ENCODE measurements around the gene COPS9.

Gene COPS9

DNA sequence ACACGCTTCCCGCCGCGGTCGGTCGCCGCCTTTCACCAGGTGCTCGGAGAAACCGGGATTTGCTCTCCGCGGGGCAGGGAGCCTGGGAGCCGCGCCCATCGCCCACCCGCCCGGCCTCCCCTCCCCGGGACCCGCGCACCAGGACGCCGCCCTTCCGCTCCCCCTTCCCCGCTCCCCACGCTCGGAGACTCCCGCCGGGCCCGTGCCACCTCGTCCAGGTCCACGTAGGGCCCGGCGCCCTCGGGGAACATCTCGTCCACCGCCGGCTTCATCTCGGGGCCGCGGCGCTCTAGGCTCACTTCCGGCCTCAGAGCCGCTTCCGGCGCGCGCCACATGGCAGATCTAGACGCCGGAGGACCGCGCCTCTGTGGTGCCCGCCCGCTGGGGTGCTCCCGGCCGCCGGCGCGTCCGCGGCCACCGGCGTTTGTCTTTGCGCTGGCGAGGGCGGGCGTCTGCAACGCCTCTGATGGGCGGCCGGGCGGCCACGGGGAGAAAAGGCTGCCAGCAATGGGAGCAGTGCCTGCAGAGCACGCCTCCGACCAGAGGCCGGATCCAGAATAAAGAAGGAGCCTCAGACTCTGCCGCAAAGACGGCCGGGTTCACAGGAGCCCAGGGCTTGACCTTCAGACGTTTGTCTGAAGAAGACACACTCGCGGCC lies at the start of gene COPS9:
Gene COPS9 (minus strand): TSS at position 293 of the 658 bp plus-strand sequence. CDS start 21 bp downstream, at position 272.
- DNase-seq (ENCODE audit: low read depth): peak; percentile 64

DNA sequence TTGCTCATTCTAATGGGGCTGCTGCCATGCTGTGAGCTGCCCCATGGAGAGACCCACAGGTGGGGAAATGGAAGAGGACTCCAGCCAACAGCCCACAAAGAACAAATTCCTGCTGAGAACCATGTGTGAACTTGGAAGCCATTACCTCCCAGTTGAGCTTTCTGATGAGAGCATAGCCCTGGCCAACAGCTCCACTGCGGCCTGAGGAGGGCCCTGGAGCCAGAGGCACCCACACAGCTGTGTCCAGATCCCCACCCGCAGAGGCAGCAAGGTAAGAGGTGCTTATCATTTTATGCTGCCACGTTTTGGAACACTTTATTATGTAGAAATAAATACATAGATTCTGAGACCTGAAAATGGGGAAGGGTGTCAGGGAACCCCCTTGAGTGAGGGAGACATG lies 48.6 kb upstream of the COPS9 start:
- no peak for DNase-seq (ENCODE audit: low read depth)

DNA sequence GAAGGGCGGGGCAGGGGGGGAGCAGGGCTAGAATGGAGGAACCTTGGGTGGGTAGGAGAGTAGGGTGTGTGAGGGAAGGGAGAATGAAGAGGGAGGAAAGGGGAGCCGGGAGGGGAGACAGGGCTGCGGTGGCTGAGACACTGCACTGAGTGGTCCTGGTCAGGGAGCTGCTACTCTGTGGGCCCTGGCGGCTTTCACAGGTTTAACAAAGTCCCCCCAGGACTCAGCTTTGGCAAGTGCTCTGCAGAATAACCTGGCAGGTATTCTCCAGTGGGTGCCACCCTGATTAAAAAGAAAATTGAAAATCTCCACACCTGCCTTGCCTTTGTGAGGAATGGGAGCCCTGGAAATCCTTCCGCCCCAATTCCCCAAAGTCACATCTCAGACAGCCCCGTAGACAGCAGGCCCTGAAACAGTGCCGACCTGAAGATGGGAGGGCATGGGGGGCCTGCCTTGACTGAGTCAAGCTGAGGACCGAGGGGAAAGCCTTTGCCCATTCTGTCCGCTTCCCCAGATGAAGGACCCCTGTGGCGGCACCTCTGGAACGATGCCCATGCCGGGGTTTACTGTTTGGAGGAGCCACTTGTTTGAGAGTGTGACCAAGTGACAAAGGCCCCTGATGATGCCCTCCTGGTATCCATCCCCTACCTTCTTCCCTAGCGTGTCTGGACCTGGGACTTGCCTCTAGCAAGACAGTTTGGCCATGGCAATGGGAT lies 47.9 kb upstream of the COPS9 start:
- no peak for DNase-seq (ENCODE audit: low read depth)

DNA sequence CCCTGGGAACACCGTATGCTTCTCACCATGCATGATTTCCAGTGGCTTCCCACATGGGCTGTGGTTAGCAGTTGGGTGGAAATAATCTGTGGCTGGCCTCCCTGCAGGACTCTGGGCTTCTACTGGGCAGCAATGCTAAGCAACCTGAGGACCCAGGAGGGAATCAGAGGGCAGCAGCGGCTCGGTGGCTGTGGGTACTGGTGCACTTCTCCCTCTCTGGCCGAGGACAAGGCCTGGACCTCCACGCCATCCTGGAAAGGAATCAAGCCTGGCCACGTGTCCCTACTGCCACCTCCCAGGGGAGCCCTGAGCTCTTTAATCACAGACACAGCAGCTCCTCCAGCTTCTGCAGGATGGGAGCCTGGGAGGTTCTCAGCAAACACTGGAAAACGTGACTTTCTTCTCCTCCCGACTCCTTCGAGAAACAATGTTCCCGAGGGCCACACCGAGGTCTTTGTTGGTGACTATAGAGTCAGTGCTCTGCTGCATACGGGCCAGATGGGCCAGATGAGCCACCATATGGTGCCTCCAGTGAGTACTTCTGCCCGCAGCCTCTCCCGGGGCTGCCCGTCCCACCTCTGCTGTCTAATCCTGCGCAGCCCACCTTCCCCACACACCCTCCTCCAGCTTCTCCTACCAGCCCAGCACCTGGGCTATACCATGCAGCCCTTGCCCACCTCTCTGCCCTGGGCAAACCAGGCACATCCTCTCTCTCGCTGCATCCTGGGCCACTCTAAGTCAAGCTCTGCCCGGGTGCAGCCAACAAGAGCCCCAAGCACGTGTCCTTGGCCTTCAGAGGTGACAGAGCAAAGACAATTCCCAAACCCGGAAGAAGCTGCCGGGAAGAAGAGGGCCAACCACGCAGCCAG lies 47.1 kb upstream of the COPS9 start:
- no peak for DNase-seq (ENCODE audit: low read depth)

DNA sequence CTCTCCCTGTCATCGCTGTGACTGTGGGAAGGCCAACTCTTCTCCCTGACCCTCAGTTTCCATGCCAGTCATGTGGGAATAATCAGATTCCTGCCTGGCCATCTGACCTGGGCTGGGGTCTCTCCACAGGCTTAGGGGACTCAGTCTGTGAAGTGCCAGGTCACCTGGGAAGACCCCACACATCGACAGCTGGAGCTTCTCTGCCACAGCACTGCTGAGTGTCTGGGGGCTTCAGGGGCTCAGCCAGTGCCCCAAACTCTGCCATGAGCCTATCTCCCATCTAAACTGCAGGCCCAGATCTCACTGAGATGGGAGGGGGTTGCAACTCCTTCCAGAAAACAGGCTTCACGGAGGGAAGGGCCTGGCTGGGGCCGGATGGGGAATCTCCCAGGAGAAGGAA lies 46.4 kb upstream of the COPS9 start:
- DNase-seq (ENCODE audit: low read depth): no peak

DNA sequence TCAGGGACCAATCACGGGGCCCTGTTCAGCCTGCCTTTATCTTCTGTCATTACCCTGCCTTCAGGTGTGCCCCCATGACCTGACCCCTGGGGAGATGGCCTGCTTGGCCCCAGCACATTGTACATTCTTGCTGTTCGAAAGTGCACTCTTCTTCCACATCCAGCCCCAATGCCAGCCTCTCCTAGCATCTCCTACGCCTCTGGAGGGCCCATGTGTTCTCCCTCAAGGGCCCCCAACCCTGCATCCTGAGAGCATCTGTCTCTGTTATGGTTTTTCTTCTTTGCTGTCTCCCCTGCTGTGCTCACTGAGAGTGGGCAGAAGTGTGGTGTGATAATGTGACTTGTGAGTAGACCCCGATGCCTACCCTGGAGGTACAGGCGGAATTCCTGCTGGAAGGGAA lies 45.9 kb upstream of the COPS9 start:
- no peak for DNase-seq (ENCODE audit: low read depth)

DNA sequence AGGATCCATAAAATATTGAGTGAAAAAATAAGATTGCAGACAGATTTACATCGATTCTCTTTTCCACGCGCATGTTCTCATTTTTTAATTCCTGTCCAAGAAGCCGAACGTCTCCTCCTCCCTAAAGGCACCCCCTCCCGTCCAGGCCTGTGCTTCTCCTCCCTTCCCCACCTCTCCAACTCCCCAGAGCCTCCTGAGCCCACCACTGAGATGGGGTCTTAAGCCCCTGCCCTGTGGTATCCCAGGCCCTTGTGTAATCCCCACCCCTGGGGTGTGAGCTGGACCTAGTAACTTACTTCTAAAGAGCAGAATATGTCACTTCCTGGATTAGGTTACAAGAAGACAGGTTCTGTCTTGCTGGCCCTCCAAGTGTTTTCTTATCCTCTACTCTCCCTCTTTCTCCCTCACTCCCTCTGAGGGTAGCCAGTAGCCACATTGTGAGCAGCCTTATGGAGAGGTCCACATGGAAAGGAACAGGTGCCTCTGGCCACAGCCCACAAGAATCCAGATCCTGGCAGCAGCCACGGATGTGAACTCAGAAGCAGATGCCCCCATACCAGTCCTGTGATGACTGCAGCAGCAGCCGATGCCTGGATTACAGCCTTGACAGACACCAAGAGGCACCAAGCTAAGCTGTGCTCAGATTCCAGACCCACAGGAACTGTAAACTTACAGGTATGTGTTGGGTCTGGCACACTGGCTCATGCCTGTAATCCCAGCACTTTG lies 44.0 kb upstream of the COPS9 start:
- DNase-seq (ENCODE audit: low read depth): no peak

DNA sequence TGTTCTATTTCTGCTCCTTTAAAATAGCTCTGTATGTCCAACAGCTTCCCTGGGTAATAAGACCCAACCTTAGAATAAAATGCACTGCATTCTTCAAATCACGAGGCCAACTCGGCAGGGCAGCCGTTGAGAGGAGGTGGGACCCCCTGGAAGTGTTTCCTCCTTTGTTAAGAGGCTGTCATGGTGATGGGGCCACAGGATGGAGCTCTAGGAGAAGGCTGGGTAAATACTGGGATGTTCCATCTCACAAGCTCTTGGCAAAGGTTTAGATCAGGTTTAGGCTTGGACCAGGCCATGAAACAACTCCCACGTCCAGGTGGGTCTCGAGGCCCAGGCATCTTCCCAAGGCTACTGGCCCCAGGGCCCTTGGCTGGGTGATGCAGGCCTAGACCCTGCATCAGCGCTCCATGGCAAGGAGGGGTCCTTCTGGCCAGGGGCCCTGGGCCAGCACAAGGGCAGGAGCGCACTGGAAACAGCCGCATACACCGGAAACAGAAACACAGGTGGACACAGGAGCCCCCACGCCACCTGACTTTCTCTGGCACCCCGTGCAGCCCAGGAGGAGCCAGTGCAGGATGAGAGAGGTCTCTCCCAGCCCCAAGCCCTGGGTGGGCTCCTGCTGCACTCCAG lies 43.2 kb upstream of the COPS9 start:
- no peak for DNase-seq (ENCODE audit: low read depth)

DNA sequence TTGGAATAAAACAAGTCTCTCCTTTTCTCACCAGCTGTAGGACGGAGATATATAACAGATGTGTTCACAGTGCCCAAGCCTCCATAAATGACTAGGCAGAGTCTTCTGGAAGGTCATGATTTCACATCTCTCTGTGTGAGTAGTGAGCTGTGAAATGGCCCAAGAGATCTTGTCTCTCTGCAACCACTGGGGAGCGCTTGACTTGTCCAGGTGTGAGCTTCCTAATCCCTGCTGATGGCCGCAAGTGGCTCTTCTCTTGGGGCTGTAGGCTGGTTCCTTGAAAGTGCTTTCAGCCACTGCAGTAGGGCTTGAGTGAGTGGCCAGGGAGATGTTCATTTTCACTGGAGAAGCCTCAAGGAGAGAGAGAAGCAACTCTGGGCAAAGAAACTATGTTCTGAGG lies 42.5 kb upstream of the COPS9 start:
- no peak for DNase-seq (ENCODE audit: low read depth)

DNA sequence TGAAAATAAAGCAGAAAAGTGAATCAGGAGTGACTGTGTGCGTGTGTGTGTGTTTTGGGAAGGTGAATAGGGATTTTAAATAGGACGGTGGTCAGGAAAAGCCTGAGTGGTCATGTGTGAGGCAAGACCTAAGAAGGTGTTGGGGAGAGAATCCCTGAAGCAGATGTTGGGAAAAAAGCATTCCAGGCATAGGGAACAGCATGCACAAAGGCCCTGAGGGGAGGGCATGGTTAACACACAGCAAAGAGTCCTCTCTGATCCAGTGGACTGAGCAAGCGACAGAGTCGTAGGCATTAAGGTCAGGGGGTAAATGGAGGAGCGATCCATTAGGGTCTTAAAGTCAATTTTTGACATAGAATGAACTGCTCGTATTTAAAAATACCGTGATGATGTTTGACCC lies 38.4 kb upstream of the COPS9 start:
- DNase-seq (ENCODE audit: low read depth): no peak

DNA sequence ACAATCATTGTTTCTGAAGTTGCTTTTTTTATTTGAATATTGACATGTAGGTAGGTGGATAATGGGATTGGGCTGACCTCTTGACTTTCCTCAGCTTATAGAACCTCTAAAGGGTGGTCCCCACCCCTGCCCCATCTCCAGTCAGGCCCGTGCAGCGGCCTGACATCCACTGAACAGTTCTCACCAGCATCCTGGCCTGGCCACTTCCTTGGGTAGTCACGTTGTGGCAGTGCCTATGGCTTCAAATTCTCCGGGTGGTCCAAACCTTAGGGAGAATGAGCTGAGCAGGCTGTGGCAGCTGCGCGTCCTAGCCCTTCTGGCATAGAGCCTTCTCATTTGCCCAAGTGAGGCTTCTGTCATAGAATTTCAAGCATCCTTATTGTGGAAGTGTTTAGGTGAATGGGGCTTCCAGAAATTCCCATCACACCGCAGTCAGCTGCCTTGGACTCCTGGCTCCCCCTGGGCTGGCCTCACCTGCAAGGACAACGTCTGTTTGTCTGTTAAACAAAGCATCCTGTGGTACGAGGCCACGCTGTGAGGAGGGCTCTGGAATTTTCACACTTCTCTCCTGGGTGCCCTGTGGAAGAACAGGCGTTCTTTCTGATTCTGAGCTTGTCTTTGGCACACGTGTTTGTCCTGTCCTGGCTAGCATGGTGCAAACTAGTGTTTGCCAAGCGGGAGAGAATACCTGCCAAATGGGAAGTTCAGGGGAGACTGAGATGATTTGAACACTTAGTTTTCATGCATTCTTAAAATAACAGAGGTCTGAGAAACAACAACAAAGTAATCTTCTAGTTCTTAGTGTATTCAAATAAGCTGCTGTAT lies 36.2 kb upstream of the COPS9 start:
- DNase-seq (ENCODE audit: low read depth): no peak

DNA sequence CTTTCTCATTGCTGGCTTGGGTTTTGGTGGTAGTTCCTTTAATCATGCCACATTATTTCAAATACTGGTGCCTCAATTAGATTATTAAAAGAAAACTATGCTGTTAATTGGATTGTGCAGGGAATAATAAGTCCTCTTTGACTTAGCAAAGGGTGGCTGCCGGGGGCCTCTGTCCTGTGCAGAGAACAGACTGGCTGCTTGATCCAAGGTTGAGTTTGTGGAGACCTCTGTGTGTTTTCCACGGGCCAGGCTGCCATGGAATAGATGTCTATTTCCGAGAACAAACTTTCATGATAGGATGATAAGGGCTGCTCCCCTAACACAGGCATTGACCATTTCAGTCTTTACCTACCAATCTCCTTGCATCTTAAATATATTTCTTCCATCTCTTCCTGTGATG lies 34.8 kb upstream of the COPS9 start:
- DNase-seq (ENCODE audit: low read depth): no peak

DNA sequence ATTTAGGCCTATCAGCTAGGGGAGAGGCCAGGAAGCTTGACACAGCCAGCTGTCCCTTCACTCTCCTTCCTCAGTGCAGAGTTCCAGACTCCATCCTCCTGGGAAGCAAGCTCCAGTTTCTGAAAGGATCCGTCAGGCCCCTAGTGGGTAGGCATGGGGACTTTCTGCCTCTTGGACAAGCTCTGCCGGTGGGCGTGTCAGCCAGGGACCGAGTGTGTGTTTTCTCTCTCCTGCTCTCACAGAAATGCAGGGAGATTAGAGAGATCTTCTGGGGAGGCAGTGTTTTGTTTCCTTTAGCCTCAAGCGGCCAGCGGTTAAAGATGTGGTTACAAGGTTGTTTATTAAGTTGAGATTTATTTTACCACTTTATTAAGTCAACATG lies 34.2 kb upstream of the COPS9 start:
- no peak for DNase-seq (ENCODE audit: low read depth)

DNA sequence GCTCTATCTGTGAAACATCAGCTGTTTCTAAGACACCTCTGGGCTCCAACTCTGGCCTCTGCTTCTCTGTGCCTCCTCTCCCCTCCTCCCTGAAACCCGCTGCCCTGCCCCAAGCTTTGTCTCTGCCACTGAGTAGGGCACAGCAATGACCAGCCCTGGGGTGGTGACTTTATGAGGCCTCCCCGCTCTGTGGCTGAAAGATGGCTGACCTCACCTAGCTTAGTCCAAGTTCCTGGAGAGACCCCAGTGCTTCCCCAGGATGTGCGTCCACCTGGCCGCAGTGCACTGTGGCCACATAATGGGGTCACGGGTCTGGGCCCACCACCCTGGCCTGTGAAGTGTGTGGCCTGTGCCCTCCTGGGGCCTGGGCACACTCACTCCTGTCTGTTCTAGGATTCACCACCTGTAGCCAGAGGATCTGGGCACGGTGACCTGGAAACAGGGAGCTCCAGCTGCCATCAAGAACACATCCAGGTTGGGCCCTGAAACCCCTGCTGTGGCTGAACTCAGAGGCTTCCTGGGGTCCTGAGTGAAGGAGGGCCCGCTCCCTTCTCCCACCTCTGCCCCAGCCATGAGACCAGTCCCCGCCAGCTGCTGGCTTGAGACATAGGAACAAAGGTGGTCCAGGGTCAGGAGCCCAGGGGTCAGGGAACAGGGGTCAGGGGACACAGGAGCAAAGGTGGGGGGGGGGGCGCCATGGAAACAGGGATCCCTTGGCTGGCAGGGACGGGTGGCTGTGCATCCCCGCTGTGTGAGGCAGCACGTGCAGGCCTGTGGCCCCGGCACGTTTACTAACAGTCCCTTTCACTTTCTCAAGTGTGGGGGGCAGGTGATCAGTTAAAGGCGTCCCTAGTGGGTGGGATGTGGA lies 33.6 kb upstream of the COPS9 start:
- no peak for DNase-seq (ENCODE audit: low read depth)

DNA sequence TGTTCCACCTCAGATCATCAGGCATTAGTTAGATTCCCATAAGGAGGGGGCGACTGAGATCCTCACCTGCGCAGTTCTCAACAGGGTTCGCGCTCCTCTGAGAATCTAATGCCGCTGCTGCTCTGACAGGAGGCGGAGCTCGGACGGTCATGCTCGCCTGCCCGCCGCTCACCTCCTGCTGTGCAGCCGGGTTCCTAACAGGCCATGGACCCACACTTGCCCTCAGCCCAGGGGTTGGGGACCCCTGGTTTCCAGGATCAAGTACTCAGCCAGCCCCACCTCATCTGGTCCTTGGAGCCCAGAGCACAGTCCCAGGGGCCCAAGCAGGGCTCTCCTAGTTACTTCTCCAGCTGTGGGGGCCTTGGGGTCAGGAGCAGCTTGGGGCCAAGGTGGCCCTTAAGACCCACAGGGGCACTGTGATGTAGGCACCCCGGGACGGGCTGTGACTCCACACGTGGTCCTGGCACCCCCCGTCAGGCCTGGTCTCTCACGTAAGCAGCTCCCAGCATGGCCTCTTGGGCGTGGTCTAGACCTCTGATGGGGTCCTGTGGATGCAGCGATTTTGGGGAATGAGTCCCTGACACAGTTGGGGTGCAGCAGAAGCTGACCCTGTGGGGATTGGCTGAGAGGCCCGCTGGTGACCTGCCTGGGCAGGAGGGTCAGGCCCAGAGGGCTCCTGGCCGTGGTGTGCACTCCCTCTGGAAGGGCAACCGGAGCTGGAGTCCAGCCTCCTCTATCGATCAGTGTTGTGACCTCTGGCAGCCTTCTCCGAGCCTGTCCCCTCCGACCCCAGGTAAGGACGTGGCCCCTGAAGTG lies 32.6 kb upstream of the COPS9 start:
- no peak for DNase-seq (ENCODE audit: low read depth)

DNA sequence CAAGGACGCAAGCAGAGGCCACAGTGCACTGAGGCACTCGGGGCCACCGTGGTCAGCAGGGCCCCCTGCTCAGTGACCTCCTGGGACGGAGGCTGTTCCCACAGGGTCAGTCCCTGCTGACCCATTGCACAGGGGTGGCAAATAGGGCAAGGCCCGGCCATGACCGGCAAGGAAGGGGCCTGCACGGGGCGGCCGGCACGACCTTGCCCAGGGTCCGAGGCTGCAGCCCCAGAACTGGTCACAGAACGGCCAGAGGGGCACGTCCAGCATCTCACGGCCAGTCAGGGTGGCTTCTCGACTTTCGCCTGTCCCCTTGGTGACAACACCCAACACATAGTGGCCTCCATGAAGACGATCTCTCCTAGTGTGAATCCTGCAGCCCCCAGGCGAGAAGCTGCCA lies 31.9 kb upstream of the COPS9 start:
- no peak for DNase-seq (ENCODE audit: low read depth)

DNA sequence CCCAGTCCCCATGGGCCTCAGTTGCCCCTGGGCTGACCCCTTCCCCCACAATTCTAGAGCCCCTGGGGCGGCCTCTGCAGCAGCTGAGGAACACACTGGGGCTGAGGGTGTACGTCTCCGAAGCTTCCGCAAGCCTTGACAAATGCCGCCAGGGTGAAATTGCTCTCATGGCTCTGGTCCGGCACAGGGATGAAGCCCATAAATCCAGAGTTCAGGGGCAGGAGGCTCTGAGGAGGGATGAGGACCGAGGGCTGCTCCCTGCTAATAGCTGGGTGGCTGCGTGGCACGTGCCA lies 31.4 kb upstream of the COPS9 start:
- DNase-seq (ENCODE audit: low read depth): no peak

DNA sequence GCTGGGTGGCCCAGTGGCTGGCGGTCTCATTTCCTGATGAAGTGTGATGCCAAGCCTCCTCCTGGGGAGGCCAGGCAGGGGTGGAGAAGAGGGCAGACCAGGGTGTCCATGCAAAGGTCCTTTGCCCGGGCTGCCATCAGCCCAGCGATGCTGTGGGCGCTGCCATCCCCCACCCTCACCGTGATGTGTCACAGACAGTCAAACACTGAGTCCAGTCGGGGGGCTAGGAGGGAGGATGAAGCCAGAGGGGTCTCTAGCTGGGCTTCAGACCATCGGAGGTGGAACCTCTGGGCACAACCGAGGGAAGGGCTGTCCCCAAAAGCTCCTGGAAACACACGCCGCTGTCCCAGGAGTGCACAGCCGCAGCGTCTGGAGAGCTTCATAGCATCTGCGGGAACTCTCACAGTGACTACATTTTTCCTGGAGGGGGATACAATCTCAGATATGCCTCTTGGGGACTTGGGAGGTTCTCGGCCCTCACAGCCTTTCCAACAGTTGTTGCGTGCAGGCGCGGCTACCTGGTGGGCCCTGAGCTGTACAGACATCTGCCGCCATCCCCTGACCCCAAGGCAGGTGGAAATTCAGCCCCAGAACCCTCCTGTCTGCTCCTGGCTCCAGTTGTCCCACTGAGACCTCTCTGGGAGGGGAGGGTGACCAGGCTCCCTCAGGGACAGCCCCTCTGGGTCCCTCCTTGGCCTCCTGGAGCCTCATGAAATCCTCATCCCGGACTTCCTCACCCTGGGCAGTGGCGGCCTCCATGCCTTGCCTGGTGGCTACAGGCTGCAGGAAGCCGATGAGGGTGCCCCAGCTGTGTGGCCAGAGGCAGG lies 30.9 kb upstream of the COPS9 start:
- no peak for DNase-seq (ENCODE audit: low read depth)

Data from fibroblast of the conjunctiva (primary cell).